ENCODE data around the gene SLC6A4.

The SLC6A4 gene

DNA sequence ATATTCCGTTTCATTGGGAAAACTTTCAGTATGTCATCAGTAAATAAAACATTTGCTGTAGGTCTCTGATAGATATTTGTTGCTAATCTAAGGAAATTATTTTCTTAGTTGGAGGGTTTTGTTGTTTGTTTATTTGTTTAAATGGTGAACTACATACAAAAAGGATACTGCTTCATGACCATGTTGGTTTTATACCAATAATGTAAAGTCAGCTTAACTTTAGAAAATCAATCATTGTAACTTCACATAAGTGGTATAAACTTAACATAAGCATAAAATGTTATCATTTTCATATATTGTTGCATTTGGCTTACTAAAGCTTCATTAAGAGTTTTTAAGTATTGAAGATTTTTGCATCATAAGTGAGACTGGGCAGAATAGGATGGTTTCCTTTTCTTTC lies 60.9 kb downstream of the SLC6A4 start:
- Histone ChIP-seq H3K4me3 (ENCODE audit: low read depth, low read length) (no peak overlapping the region), H3K4me1 (no peaks in the 10 kb centered on the region), H3K36me3 (no peaks in the 10 kb centered on the region; the same call in 1 of the 2 replicates), H3K9me3 (no peaks in the 10 kb centered on the region), H3K27me3 (no peaks in the 10 kb centered on the region)
- no peak for DNase-seq
- TF ChIP-seq, protein P1, sequence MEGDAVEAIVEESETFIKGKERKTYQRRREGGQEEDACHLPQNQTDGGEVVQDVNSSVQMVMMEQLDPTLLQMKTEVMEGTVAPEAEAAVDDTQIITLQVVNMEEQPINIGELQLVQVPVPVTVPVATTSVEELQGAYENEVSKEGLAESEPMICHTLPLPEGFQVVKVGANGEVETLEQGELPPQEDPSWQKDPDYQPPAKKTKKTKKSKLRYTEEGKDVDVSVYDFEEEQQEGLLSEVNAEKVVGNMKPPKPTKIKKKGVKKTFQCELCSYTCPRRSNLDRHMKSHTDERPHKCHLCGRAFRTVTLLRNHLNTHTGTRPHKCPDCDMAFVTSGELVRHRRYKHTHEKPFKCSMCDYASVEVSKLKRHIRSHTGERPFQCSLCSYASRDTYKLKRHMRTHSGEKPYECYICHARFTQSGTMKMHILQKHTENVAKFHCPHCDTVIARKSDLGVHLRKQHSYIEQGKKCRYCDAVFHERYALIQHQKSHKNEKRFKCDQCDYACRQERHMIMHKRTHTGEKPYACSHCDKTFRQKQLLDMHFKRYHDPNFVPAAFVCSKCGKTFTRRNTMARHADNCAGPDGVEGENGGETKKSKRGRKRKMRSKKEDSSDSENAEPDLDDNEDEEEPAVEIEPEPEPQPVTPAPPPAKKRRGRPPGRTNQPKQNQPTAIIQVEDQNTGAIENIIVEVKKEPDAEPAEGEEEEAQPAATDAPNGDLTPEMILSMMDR (IDR thresholded peaks at IDR 0.05; ENCODE audit: low read depth, low read length): no peak

DNA sequence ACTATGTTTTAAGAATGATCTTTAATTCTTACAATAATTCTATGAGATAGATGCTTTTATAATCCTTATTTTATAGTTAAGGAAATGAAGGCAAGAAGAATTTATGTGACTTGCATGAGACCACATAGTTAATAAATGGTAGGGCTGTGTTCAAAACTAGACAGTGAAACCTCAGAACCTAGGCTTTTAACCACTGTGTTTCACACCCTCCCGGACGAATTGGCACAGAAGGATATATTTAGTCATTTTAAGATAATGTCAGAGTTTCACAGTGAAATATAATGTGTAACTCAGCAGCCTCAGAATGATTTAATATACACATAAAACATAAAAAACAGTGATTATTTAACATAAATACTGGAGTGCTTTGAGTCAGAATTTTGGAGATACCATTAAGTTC lies 61.8 kb downstream of the SLC6A4 start:
- no peak for DNase-seq

DNA sequence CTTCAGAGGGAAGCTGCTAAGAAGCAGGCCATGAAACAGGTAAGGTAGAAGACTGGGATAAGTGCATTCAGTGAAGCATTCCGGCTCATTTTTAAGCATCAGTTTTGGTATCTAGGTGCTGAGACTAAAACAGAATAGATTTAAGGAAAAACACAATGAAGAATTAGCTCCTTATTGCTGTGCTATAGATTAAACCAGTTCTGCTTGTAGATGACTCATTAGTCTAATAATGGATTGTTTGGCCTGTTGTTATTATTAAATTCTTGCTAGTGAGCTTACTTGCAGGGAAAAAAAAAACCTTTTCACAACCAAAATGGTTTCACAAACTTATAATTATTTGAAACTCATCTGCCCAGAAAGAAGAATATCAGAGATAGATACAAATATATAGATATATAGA lies 62.9 kb downstream of the SLC6A4 start:
- H3K36me3 ChIP-seq: no peaks in the 10 kb centered on the region; the same call in 1 of the 2 replicates
- no peaks in the 10 kb centered on the region for H3K9me3 ChIP-seq
- no peak for DNase-seq
- no peaks in the 10 kb centered on the region for H3K27me3 ChIP-seq
- TF ChIP-seq, protein P1 (IDR thresholded peaks at IDR 0.05; ENCODE audit: low read depth, low read length): no peak
- no peaks in the 10 kb centered on the region for H3K4me1 ChIP-seq
- H3K4me3 ChIP-seq (ENCODE audit: low read depth, low read length): no peak overlapping the region

More for the DNA sequence above, 61.8 kb downstream of the SLC6A4 start:
- no peaks in the 10 kb centered on the region; the same call in 1 of the 2 replicates for H3K36me3 ChIP-seq
- no peak overlapping the region for H3K4me3 ChIP-seq (ENCODE audit: low read depth, low read length)
- no peaks in the 10 kb centered on the region for H3K27me3 ChIP-seq
- no peaks in the 10 kb centered on the region for H3K9me3 ChIP-seq
- TF ChIP-seq, protein P1 (IDR thresholded peaks at IDR 0.05; ENCODE audit: low read depth, low read length): no peak
- H3K4me1 ChIP-seq: no peaks in the 10 kb centered on the region

DNA sequence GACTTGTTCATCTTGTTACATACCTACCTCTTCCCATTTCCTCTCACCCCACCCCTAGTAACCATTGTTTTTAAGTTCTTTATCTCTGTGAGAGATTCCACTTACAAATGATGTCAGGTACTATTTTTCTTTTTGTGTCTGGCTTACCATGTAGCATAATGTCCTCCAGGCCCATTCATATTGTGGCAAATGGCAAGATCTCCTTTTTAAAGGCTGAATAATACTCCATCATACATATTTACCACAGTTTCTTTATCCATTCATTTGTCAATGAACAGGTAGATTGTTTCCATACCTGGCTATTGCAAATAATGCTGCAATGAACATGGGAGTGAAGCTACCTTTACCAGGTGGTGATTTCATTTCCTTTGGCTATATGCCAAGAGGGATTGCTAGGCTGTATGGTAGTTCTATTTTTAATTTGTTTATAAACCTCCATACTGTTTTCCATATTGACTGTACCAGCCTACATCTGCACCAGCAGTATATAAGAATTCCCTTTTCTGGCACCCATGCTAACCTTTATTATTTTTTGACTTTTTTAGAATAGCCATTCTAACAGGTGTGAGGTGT lies 65.0 kb downstream of the SLC6A4 start:
- H3K9me3 ChIP-seq: no peaks in the 10 kb centered on the region
- TF ChIP-seq, protein P1 (IDR thresholded peaks at IDR 0.05; ENCODE audit: low read depth, low read length): no peak
- H3K27me3 ChIP-seq: no peaks in the 10 kb centered on the region
- no peaks in the 10 kb centered on the region for H3K4me1 ChIP-seq
- DNase-seq: no peak
- no peaks in the 10 kb centered on the region; the same call in 1 of the 2 replicates for H3K36me3 ChIP-seq
- no peak overlapping the region for H3K4me3 ChIP-seq (ENCODE audit: low read depth, low read length)

DNA sequence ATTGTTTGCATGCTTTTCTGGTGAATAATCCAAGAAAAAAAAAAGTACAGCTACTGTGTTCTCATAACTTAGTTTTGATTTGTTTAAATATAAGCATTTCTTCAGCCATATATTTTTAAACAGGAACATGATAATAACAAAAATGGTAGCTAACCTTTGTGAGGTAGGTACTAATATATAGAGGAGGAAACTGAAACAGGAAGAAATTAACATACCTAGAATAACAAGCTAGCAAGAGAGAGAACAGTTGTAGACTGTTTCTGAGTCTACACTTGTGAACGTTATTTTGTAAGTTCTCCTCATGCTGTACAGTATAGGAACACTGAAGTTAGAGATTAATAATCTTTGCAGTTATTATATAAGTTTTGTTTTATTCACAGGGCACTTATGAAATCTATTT lies 69.5 kb downstream of the SLC6A4 start:
- Histone ChIP-seq H3K36me3 (no peaks in the 10 kb centered on the region), H3K4me1 (no peaks in the 10 kb centered on the region), H3K4me3 (ENCODE audit: low read depth, low read length) (no peak overlapping the region), H3K27me3 (no peaks in the 10 kb centered on the region), H3K9me3 (no peaks in the 10 kb centered on the region)
- no peak for DNase-seq
- TF ChIP-seq, protein P1 (IDR thresholded peaks at IDR 0.05; ENCODE audit: low read depth, low read length): no peak

DNA sequence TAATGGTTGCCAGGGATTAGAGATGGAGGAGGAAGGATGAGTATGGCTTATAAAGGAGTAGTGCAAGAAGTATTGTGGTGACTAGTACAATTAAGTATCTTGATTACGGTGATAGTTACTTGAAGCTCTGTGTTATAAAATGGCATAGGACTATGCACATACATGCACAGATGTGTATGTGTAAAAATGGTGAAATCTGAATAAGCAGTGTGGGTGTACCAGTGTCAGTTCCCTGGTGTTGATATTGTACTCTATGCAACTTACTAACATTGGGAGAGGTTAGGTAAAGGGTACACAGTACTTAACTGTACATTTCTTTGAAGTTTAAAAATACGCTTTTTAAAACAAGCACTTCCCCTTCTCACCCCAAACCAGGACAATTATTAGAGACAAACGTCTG lies 70.3 kb downstream of the SLC6A4 start:
- Histone ChIP-seq H3K27me3 (no peaks in the 10 kb centered on the region), H3K9me3 (no peaks in the 10 kb centered on the region), H3K4me3 (ENCODE audit: low read depth, low read length) (no peak overlapping the region), H3K36me3 (no peaks in the 10 kb centered on the region), H3K4me1 (no peaks in the 10 kb centered on the region)
- no peak for DNase-seq
- TF ChIP-seq, protein P1 (IDR thresholded peaks at IDR 0.05; ENCODE audit: low read depth, low read length): no peak

Data from BE2C (cell line).